Measurements from ENCODE around the gene RERE. TPM values are rescaled to one million over a fixed set of nuclear protein-coding genes. Genes with fewer than 3 reads are reported as not detected.
A peak's percentile ranks its signal among the peaks of the same experiment; 100 is the strongest.
"Not testable (repeated sequence)": the region's sequence is repeated elsewhere in the genome, so short reads cannot be mapped to it uniquely, and the experiment has no call there.

RERE gene
- total and polyA plus RNA-seq, 12 donors = 33.4 to 146 (median 72.7) TPM

GRCh38 chr1:8503842-8504241 is 313.6 kb downstream of the RERE start:
- H3K4me1 ChIP-seq (replicated peaks in 1 of 2) = peaks cover 4 to 12% of the 10 kb centered on the region in 2 donors
- H3K27ac ChIP-seq = no peak overlapping the region
- no peaks in the 10 kb centered on the region for H3K36me3 ChIP-seq (replicated peaks in 1 of 2)
- 93 to 98% (median 96%) methylated on average over 2 of the region's 2 CpGs for WGBS, 4 donors
- DNase-seq = no peak
- TF ChIP-seq CTCF (IDR thresholded peaks at IDR 0.05) (no peak), POLR2A (IDR thresholded peaks at IDR 0.05) (no peak)
- intact Hi-C loops (cut with DNase I) = no loop called here
- no peaks in the 10 kb centered on the region for H3K27me3 ChIP-seq
- H3K9me3 ChIP-seq (replicated peaks in 1 of 3) = no peaks in the 10 kb centered on the region
- H3K4me3 ChIP-seq = no peak overlapping the region

- 76 to 94% (median 84%) methylated on average over 1 to 3 of the region's 4 CpGs for WGBS, 4 donors
- intact Hi-C loops (cut with DNase I); H3K4me3 ChIP-seq: not testable (repeated sequence)
Observed at GRCh38 chr1:8502949-8503348, 314.5 kb downstream of the RERE start.

GRCh38 chr1:8497210-8497819 is 320.1 kb downstream of the RERE start:
- TF ChIP-seq POLR2A (IDR thresholded peaks at IDR 0.05) (no peak), CTCF (IDR thresholded peaks at IDR 0.05) (no peak)
- H3K4me1 ChIP-seq (replicated peaks in 1 of 2) = peaks cover 15 to 24% of the 10 kb centered on the region in 2 donors
- peaks cover 0 to 20% of the 10 kb centered on the region in 2 donors for H3K36me3 ChIP-seq (replicated peaks in 1 of 2)
- intact Hi-C loops (cut with DNase I) = no loop called here
- H3K4me3 ChIP-seq = no peak overlapping the region
- no peaks in the 10 kb centered on the region for H3K27me3 ChIP-seq
- DNase-seq = no peak
- peak overlapping the region in 3 of 5 donors; percentile 28 to 56 (median 47) for H3K27ac ChIP-seq
- H3K9me3 ChIP-seq (replicated peaks in 1 of 3) = no peaks in the 10 kb centered on the region
- WGBS, 4 donors = 64 to 76% (median 71%) methylated on average over 3 of the region's 3 CpGs

More at GRCh38 chr1:8502949-8503348, 314.5 kb downstream of the RERE start:
- not testable (repeated sequence) for H3K36me3 ChIP-seq (replicated peaks in 1 of 2); H3K27me3 ChIP-seq; H3K9me3 ChIP-seq (replicated peaks in 1 of 3); H3K27ac ChIP-seq; DNase-seq
- peaks cover 7 to 14% of the 10 kb centered on the region in 2 donors for H3K4me1 ChIP-seq (replicated peaks in 1 of 2)

- DNase-seq = no peak
- WGBS, 4 donors = 72 to 84% (median 79%) methylated on average over 8 of the region's 8 CpGs
- Histone ChIP-seq H3K27ac (peak overlapping the region in 2 of 5 donors; percentile 24 to 28), H3K4me3 (no peak overlapping the region), H3K36me3 (replicated peaks in 1 of 2) (peaks cover 0 to 20% of the 10 kb centered on the region in 2 donors), H3K4me1 (replicated peaks in 1 of 2) (peaks cover 15 to 24% of the 10 kb centered on the region in 2 donors), H3K27me3 (no peaks in the 10 kb centered on the region), H3K9me3 (replicated peaks in 1 of 3) (no peaks in the 10 kb centered on the region)
- intact Hi-C loops (cut with DNase I) = no loop called here
- TF ChIP-seq CTCF (IDR thresholded peaks at IDR 0.05) (no peak), POLR2A (IDR thresholded peaks at IDR 0.05) (no peak)
Observed at GRCh38 chr1:8496473-8496872, 321.0 kb downstream of the RERE start.

GRCh38 chr1:8495928-8496401 is 321.5 kb downstream of the RERE start:
- DNase-seq = no peak
- Histone ChIP-seq H3K4me3 (no peak overlapping the region), H3K27me3 (no peaks in the 10 kb centered on the region), H3K36me3 (replicated peaks in 1 of 2) (peaks cover 0 to 20% of the 10 kb centered on the region in 2 donors), H3K27ac (no peak overlapping the region), H3K4me1 (replicated peaks in 1 of 2) (peaks cover 15 to 24% of the 10 kb centered on the region in 2 donors), H3K9me3 (replicated peaks in 1 of 3) (no peaks in the 10 kb centered on the region)
- intact Hi-C loops (cut with DNase I) = no loop called here
- no peak for TF ChIP-seq CTCF (IDR thresholded peaks at IDR 0.05)
- TF ChIP-seq POLR2A (IDR thresholded peaks at IDR 0.05) = no peak
- WGBS, 4 donors = 81 to 88% (median 86%) methylated on average over 6 of the region's 6 CpGs

Data from adrenal gland (tissue), 12 donors.